Prostate gland (tissue), 2 donors: Measurements from ENCODE around the gene POLE.

Source experiments
- CTCF ChIP-seq, 4 experiments: fragments of 200-600 bp in 2 of 4; fragments of 450-650 bp in 2 of 4; sonication (generic) in 2 of 4; IDR thresholded peaks; 1 replicate in 3 of 4; 2 replicates in 1 of 4; pipeline ENCODE4 v1.5.1; 2016 to 2019; ENCODE audit warnings: antibody characterized with exemption in 4 of 4, mild to moderate bottlenecking in 2 of 4, moderate library complexity in 2 of 4
- POLR2A ChIP-seq: fragments of 450-650 bp; IDR thresholded peaks from one replicate; pipeline ENCODE4 v1.6.1; 2016; ENCODE audit warnings: antibody characterized with exemption, mild to moderate bottlenecking
- POLR2AphosphoS5 ChIP-seq: sonication (generic); formaldehyde crosslinking; IDR thresholded peaks from one replicate; pipeline ENCODE4 v1.6.1; 2017; ENCODE audit warnings: antibody characterized with exemption

DNA sequence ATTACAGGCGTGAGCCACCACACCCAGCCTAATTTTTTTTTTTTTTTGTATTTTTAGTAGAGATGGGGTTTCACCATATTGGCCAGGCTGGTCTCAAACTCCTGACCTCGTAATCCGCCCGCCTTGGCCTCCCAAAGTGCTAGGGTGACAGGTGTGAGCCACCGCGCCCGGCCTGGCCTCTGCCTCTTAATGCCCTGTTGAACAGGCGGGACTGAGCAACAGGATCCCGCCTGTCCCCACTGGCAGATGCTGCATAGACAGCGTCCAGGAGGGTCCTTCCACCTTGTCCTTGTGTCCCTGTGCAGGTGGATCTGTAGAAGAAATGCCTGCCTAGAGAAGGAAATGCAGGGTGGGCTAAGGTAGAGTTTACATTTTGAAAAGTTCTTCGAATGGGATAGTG, 29.2 kb upstream of the POLE start:
- no peak for TF ChIP-seq POLR2A
- TF ChIP-seq CTCF (IDR thresholded peaks at IDR 0.05), result no peak
- TF ChIP-seq POLR2AphosphoS5, result no peak
